DND-41 (cell line): ENCODE data around the gene SBDS.
"Not testable (repeated sequence)": the region's sequence is repeated elsewhere in the genome, so short reads cannot be mapped to it uniquely, and the experiment has no call there.

ENCODE experiments used
- CTCF ChIP-seq: IDR thresholded peaks from 2 replicates; pipeline ENCODE4 v1.5.1; 2012; ENCODE audit warnings: borderline replicate concordance, low read length, moderate library complexity, mild to moderate bottlenecking; ENCODE audit not compliant: poor library complexity, severe bottlenecking; ENCODE audit errors: extremely low read depth
- EZH2 ChIP-seq: IDR thresholded peaks from 3 replicates; pipeline ENCODE4 v1.6.1; 2012; ENCODE audit warnings: borderline replicate concordance, low read depth, mild to moderate bottlenecking, moderate library complexity, low read length, inconsistent platforms; ENCODE audit not compliant: severe bottlenecking

- TF ChIP-seq CTCF, EZH2: not testable (repeated sequence)
These were observed 1.2 kb upstream of the SBDS start, which contains the start of gene TYW1 for GRCh38 chr7:66996444-66997191.
